IPS-20b (cell line): ENCODE data around the gene PLAU.

Source experiments
- H3K27ac ChIP-seq: one replicate; pipeline ENCODE4 v1.5.1; 2013; ENCODE audit warnings: low read length
- H3K27me3 ChIP-seq: 2 replicates; pipeline ENCODE4 v1.6.1; 2013; ENCODE audit warnings: mild to moderate bottlenecking, low read length, inconsistent platforms; ENCODE audit not compliant: insufficient read depth
- H3K36me3 ChIP-seq: 2 replicates; pipeline ENCODE4 v1.6.1; 2013; ENCODE audit warnings: low read depth, mild to moderate bottlenecking, inconsistent platforms, low read length, moderate library complexity; ENCODE audit not compliant: insufficient read depth
- H3K4me1 ChIP-seq: 2 replicates; pipeline ENCODE4 v1.6.1; 2013; ENCODE audit warnings: mild to moderate bottlenecking, control low read depth, inconsistent platforms, low read length, moderate library complexity; ENCODE audit not compliant: insufficient read depth
- H3K4me3 ChIP-seq: 2 replicates; pipeline ENCODE4 v1.5.1; 2013; ENCODE audit warnings: mild to moderate bottlenecking, low read length, inconsistent platforms
- H3K9ac ChIP-seq: 2 replicates; pipeline ENCODE4 v1.6.1; 2013; ENCODE audit warnings: low read depth, mild to moderate bottlenecking, inconsistent platforms, low read length, moderate library complexity
- H3K9me3 ChIP-seq: 2 replicates; pipeline ENCODE4 v1.6.1; 2013; ENCODE audit warnings: mild to moderate bottlenecking, low read depth, low read length, inconsistent platforms; ENCODE audit not compliant: insufficient read depth

Gene PLAU

GRCh38 chr10:73910764-73911552 lies at the start of gene PLAU:
Gene PLAU (plus strand): TSS chr10:73911132. CDS start chr10:73911556, 424 bp downstream.
- Histone ChIP-seq H3K9ac (peak within 1 kb of the TSS; percentile 65; the same call in 1 of the 2 replicates), H3K4me1 (peaks cover 34% of the 10 kb centered on the region), H3K36me3 (peaks cover 10% of the 10 kb centered on the region), H3K9me3 (no peaks in the 10 kb centered on the region), H3K27me3 (peaks cover 45% of the 10 kb centered on the region), H3K27ac (no peak within 1 kb of the TSS), H3K4me3 (peak within 1 kb of the TSS; percentile 88)

- Histone ChIP-seq H3K27me3 (no peaks in the 10 kb centered on the region), H3K27ac (no peak overlapping the region), H3K9ac (no peak overlapping the region), H3K4me3 (no peak overlapping the region), H3K4me1 (peaks cover 5% of the 10 kb centered on the region; the same call in 1 of the 2 replicates), H3K36me3 (peaks cover 70% of the 10 kb centered on the region), H3K9me3 (no peaks in the 10 kb centered on the region)
Observed at GRCh38 chr10:73862011-73862410, 48.9 kb upstream of the PLAU start.

DNA sequence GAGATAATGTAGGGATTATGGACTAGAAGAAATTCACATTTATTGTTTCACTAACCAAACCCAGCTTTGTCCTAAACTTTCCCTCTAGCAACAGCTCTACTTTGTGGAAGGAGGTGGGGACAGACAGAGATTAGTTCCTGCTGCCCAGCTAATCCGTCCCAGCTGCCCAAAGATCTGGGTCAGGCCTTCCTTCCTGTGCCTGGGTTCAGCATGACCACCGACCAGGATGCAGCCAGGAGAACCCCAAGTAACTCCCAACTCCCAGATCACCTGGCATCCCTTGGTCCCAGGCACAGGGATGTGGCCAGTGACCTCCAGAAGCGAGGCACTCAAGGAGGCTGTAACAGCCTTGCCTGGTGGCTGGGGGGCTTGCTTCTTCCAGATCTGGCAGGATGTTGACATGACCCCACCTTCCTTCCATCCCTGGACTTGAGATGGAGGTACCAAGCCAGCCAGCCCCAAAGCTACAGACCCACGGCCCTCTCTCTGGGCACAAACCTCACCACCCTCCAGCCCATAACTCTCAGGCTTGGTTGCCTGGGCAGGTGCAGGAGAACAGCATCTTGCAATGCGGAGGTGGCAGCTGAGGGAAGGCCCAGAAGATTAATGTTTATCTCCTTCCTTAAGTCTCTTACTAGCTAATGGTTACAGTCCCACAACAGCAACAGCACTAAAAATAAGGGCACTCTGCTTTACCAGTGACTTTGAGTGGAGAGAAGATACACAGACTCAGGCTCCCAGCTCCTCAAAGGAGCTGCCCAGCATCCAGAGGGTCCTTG lies 47.7 kb upstream of the PLAU start:
- no peak overlapping the region for H3K4me3 ChIP-seq
- H3K36me3 ChIP-seq, result peaks cover 75% of the 10 kb centered on the region
- no peaks in the 10 kb centered on the region for H3K27me3 ChIP-seq
- no peaks in the 10 kb centered on the region for H3K9me3 ChIP-seq
- peaks cover 3% of the 10 kb centered on the region; the same call in 1 of the 2 replicates for H3K4me1 ChIP-seq
- H3K9ac ChIP-seq, result no peak overlapping the region; the same call in 1 of the 2 replicates
- H3K27ac ChIP-seq, result no peak overlapping the region

DNA sequence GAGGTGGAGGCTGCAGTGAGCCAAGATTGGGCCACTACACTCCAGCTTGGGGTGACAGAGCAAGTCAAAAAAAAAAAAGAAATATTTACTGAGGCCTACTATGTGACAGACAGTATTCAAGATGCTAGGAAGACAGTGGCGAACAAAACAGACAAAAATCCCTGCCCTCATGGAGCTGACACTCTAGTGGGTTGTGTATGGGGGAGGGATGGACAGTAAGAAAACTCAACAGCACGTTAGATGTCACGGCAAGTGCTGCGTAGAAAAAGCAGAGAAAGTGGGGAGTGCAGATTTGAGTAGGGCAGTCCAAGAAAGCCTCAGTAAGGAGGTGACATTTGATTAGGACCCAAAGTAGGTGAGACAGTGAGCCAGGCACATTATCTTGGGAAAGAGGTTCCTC lies 46.7 kb upstream of the PLAU start:
- H3K9me3 ChIP-seq, result no peaks in the 10 kb centered on the region
- H3K27ac ChIP-seq, result no peak overlapping the region
- peaks cover 76% of the 10 kb centered on the region for H3K36me3 ChIP-seq
- H3K27me3 ChIP-seq, result no peaks in the 10 kb centered on the region
- H3K9ac ChIP-seq, result no peak overlapping the region
- H3K4me3 ChIP-seq, result no peak overlapping the region
- peaks cover 3% of the 10 kb centered on the region; the same call in 1 of the 2 replicates for H3K4me1 ChIP-seq

DNA sequence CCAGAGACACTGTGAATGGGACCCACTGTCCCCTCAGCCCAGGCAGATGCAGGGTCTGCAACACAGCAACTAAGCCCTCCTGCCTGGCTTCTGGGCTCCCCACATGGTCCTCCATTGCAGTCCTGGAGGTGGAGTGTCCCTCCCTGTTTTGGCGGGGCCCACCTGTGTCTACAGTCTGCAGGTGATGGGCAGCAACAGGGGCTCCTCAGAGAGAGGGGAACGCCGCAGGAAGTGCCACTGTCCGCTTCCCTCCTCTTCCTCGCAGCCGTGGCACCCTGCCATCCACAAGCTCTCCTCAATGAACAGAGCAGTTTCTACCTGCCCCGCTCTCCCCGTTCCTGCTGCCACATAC lies 45.8 kb upstream of the PLAU start:
- H3K9me3 ChIP-seq, result no peaks in the 10 kb centered on the region
- no peak overlapping the region for H3K27ac ChIP-seq
- H3K9ac ChIP-seq, result no peak overlapping the region
- H3K27me3 ChIP-seq, result no peaks in the 10 kb centered on the region
- peaks cover 3% of the 10 kb centered on the region; the same call in 1 of the 2 replicates for H3K4me1 ChIP-seq
- H3K36me3 ChIP-seq, result peaks cover 76% of the 10 kb centered on the region
- no peak overlapping the region for H3K4me3 ChIP-seq

GRCh38 chr10:73865459-73866442 lies 45.2 kb upstream of the PLAU start:
- Histone ChIP-seq H3K36me3 (peaks cover 76% of the 10 kb centered on the region), H3K9me3 (no peaks in the 10 kb centered on the region), H3K9ac (no peak overlapping the region), H3K27me3 (no peaks in the 10 kb centered on the region), H3K27ac (no peak overlapping the region), H3K4me1 (peaks cover 3% of the 10 kb centered on the region; the same call in 1 of the 2 replicates), H3K4me3 (no peak overlapping the region)

DNA sequence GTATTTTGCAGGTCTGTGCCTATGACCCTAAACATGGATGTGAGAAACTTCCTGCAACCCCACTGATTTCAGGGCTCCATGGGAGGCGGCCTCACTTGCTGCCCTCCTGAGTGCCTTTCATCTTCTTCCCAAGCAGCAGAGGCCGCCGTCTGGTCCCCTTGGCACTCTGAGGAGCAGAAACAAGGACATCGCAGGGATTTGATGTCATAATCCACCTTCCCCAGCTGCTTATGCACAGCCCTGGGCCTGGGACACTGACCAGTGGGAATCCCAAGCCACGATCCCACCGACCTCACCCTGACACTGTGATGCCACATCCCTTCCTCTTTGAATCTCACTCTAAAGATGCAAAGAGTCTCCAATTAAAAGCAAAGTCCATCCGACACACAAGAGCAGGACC lies 44.3 kb upstream of the PLAU start:
- Histone ChIP-seq H3K4me3 (no peak overlapping the region), H3K9me3 (no peaks in the 10 kb centered on the region), H3K36me3 (peaks cover 78% of the 10 kb centered on the region), H3K4me1 (peaks cover 3% of the 10 kb centered on the region; the same call in 1 of the 2 replicates), H3K27me3 (no peaks in the 10 kb centered on the region), H3K9ac (no peak overlapping the region), H3K27ac (no peak overlapping the region)

- Histone ChIP-seq H3K9me3 (no peaks in the 10 kb centered on the region), H3K36me3 (peaks cover 80% of the 10 kb centered on the region), H3K27me3 (no peaks in the 10 kb centered on the region), H3K4me3 (no peak overlapping the region), H3K4me1 (peaks cover 3% of the 10 kb centered on the region; the same call in 1 of the 2 replicates), H3K9ac (no peak overlapping the region), H3K27ac (no peak overlapping the region)
Observed at GRCh38 chr10:73867126-73867807, 43.7 kb upstream of the PLAU start.

GRCh38 chr10:73867871-73868631 lies 42.9 kb upstream of the PLAU start:
- Histone ChIP-seq H3K27me3 (no peaks in the 10 kb centered on the region), H3K9me3 (no peaks in the 10 kb centered on the region), H3K27ac (no peak overlapping the region), H3K4me3 (no peak overlapping the region), H3K9ac (no peak overlapping the region), H3K4me1 (peaks cover 8% of the 10 kb centered on the region; the same call in 1 of the 2 replicates), H3K36me3 (peaks cover 81% of the 10 kb centered on the region)

GRCh38 chr10:73868655-73869195 lies 42.2 kb upstream of the PLAU start:
- H3K4me3 ChIP-seq, result no peak overlapping the region
- no peak overlapping the region for H3K27ac ChIP-seq
- H3K4me1 ChIP-seq, result peaks cover 9% of the 10 kb centered on the region; the same call in 1 of the 2 replicates
- no peak overlapping the region for H3K9ac ChIP-seq
- H3K36me3 ChIP-seq, result peaks cover 76% of the 10 kb centered on the region
- H3K27me3 ChIP-seq, result no peaks in the 10 kb centered on the region
- no peaks in the 10 kb centered on the region for H3K9me3 ChIP-seq
